HepG2 (cell line): ENCODE results near the gene RNASE8. TPM values are rescaled to one million over a fixed set of nuclear protein-coding genes. Genes with fewer than 3 reads are reported as not detected.
A peak's percentile ranks its signal among the peaks of the same experiment; 100 is the strongest.

ENCODE experiments used
- MEF2D ChIP-seq: sonication (generic); formaldehyde crosslinking; IDR thresholded peaks from 2 replicates; pipeline ENCODE4 v1.5.1; 2020; ENCODE audit warnings: mild to moderate bottlenecking, missing genetic modification reagents
- MEIS1 ChIP-seq: sonication (generic); formaldehyde crosslinking; IDR thresholded peaks from 2 replicates; pipeline ENCODE4 v1.9.0; 2021; ENCODE audit warnings: mild to moderate bottlenecking, missing genetic modification reagents, moderate library complexity, borderline replicate concordance
- NBN ChIP-seq: fragments of 450-650 bp; conservative IDR thresholded peaks from 2 replicates; pipeline ENCODE4 v1.6.1; 2017
- SMYD3 ChIP-seq: sonication (generic); formaldehyde crosslinking; IDR thresholded peaks from 2 replicates; pipeline ENCODE4 v1.8.1; 2023; ENCODE audit warnings: mild to moderate bottlenecking, missing genetic modification reagents
- SRF ChIP-seq: IDR thresholded peaks from 2 replicates; pipeline ENCODE4 v1.6.1; 2011; ENCODE audit warnings: mild to moderate bottlenecking, low read depth, low read length, moderate library complexity
- TCF7 ChIP-seq: sonication (generic); IDR thresholded peaks from 2 replicates; pipeline ENCODE4 v1.6.1; 2016; ENCODE audit warnings: antibody characterized with exemption, low read depth
- ZNF431 ChIP-seq: sonication (generic); formaldehyde crosslinking; IDR thresholded peaks from 2 replicates; pipeline ENCODE4 v1.9.0; 2022; ENCODE audit warnings: missing genetic modification reagents, low read depth, mild to moderate bottlenecking, borderline replicate concordance
- ZNF737 ChIP-seq: sonication (generic); formaldehyde crosslinking; IDR thresholded peaks from 2 replicates; pipeline ENCODE4 v1.5.0; 2020; ENCODE audit warnings: missing genetic modification reagents, mild to moderate bottlenecking, borderline replicate concordance
- polyA plus RNA-seq, 8 experiments: library from polyadenylated mRNA; depleted of rRNA in 3 of 8; stranded (reverse) in 7 of 8; unstranded in 1 of 8; fragments of >200 nt; fragmentation: Illumina TruSeq in 4 of 8; extraction: Trizol in 4 of 8; gene quantifications; 2 replicates each; pipeline versions ENCODE4 v1.2.1 to v1.2.3, GENCODE V29; 2011 to 2016; ENCODE audit warnings: low read depth in 4 of 8, missing spikeins in 1 of 8, mixed read lengths in 1 of 8; ENCODE audit not compliant: insufficient read depth in 1 of 8
- total RNA-seq, 5 experiments: library from RNA; depleted of rRNA; stranded (reverse); fragments of >200 nt; fragmentation: Illumina TruSeq; extraction: Trizol; gene quantifications; 2 replicates each; pipeline ENCODE4 v1.2.3, GENCODE V29; 2016; ENCODE audit warnings: low read depth in 1 of 5
- TF ChIP-seq, protein P1 (sequence below): sonication (generic); formaldehyde crosslinking; IDR thresholded peaks from 2 replicates; pipeline ENCODE4 v1.4.0; 2020; ENCODE audit warnings: missing genetic modification reagents, borderline replicate concordance
- TF ChIP-seq, protein P2 (sequence below): IDR thresholded peaks from 2 replicates; pipeline ENCODE4 v1.6.1; 2016; ENCODE audit warnings: control low read depth
- TF ChIP-seq, protein P3 (sequence below): sonication (generic); formaldehyde crosslinking; IDR thresholded peaks from 2 replicates; pipeline ENCODE4 v1.8.1; 2023; ENCODE audit warnings: missing genetic modification reagents, mild to moderate bottlenecking, borderline replicate concordance
- TF ChIP-seq, protein P4 (sequence below): sonication (generic); formaldehyde crosslinking; IDR thresholded peaks from 2 replicates; pipeline ENCODE4 v1.8.0; 2022; ENCODE audit warnings: mild to moderate bottlenecking, missing genetic modification reagents; ENCODE audit not compliant: insufficient replicate concordance
- TF ChIP-seq, protein P5 (sequence below): sonication (generic); formaldehyde crosslinking; IDR thresholded peaks from 2 replicates; pipeline ENCODE4; 2020; ENCODE audit warnings: missing genetic modification reagents, mild to moderate bottlenecking, borderline replicate concordance
- TF ChIP-seq, protein P6 (sequence below): sonication (generic); formaldehyde crosslinking; IDR thresholded peaks from 2 replicates; pipeline ENCODE4 v1.5.0; 2020; ENCODE audit warnings: missing genetic modification reagents

The RNASE8 gene
- total and polyA plus RNA-seq, 2 of the 13 experiments (the other 11 are each of a cell fraction or from before 2014, with no cell fraction given): not detected

DNA sequence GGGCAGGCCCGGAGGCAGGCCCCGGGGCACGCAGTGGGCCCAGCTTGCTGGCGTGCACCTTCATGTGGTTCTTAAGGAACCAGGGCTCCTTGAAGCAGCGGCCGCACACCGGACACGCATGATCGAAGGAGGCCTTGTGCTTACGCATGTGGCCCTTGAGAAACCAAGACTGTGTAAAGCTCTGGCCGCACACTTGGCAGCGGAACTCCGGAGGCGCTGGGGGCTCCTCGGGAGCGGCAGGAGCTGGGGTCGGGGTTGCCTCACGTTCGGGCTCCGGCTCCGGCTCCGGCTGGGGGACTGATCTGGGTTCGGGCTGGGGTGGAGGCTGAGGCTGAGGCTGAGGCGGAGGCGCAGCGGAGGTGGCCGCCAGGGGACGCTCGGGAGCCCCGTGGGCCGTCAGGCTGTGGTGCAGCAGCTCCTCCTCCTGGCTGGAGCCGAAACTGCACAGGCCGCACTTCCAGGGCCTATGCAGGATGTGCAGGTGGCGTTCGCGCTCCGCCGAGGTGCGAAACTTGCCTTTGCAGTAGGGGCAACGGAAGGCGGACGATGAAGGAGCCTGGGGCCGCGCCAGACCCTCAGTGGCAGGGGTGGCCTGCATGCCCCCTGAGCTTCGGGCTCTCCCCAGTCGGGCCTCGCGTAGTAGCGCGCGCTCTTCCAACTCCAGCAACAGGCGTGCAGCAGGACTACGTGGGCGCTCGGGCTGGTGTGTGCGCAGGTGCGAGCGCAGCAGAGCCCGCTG is 34.8 kb downstream of the RNASE8 start (continued):
- TF ChIP-seq, protein P1, sequence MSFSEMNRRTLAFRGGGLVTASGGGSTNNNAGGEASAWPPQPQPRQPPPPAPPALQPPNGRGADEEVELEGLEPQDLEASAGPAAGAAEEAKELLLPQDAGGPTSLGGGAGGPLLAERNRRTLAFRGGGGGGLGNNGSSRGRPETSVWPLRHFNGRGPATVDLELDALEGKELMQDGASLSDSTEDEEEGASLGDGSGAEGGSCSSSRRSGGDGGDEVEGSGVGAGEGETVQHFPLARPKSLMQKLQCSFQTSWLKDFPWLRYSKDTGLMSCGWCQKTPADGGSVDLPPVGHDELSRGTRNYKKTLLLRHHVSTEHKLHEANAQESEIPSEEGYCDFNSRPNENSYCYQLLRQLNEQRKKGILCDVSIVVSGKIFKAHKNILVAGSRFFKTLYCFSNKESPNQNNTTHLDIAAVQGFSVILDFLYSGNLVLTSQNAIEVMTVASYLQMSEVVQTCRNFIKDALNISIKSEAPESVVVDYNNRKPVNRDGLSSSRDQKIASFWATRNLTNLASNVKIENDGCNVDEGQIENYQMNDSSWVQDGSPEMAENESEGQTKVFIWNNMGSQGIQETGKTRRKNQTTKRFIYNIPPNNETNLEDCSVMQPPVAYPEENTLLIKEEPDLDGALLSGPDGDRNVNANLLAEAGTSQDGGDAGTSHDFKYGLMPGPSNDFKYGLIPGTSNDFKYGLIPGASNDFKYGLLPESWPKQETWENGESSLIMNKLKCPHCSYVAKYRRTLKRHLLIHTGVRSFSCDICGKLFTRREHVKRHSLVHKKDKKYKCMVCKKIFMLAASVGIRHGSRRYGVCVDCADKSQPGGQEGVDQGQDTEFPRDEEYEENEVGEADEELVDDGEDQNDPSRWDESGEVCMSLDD (CRISPR knock-in tag): no peak
- TF ChIP-seq MEIS1 (CRISPR knock-in tag) (peak; percentile 89; the same call in 1 of the 2 replicates), MEF2D (CRISPR knock-in tag) (peak; percentile 87), ZNF431 (CRISPR knock-in tag) (0 out of 2 replicates have a peak, but pooled peaks have one; percentile 11), TCF7 (no peak), SRF (no peak), SMYD3 (CRISPR knock-in tag) (0 out of 2 replicates have a peak, but pooled peaks have one; percentile 28), ZNF737 (CRISPR knock-in tag) (peak; percentile 77; the same call in 1 of the 2 replicates), NBN (no peak)
- TF ChIP-seq, protein P2, sequence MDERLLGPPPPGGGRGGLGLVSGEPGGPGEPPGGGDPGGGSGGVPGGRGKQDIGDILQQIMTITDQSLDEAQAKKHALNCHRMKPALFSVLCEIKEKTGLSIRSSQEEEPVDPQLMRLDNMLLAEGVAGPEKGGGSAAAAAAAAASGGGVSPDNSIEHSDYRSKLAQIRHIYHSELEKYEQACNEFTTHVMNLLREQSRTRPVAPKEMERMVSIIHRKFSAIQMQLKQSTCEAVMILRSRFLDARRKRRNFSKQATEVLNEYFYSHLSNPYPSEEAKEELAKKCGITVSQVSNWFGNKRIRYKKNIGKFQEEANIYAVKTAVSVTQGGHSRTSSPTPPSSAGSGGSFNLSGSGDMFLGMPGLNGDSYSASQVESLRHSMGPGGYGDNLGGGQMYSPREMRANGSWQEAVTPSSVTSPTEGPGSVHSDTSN (CRISPR knock-in tag): no peak
- TF ChIP-seq, protein P3, sequence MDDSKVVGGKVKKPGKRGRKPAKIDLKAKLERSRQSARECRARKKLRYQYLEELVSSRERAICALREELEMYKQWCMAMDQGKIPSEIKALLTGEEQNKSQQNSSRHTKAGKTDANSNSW (CRISPR knock-in tag): peak; percentile 35; the same call in 1 of the 2 replicates
- TF ChIP-seq, protein P4, sequence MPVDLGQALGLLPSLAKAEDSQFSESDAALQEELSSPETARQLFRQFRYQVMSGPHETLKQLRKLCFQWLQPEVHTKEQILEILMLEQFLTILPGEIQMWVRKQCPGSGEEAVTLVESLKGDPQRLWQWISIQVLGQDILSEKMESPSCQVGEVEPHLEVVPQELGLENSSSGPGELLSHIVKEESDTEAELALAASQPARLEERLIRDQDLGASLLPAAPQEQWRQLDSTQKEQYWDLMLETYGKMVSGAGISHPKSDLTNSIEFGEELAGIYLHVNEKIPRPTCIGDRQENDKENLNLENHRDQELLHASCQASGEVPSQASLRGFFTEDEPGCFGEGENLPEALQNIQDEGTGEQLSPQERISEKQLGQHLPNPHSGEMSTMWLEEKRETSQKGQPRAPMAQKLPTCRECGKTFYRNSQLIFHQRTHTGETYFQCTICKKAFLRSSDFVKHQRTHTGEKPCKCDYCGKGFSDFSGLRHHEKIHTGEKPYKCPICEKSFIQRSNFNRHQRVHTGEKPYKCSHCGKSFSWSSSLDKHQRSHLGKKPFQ (CRISPR knock-in tag): no peak
- TF ChIP-seq, protein P5, sequence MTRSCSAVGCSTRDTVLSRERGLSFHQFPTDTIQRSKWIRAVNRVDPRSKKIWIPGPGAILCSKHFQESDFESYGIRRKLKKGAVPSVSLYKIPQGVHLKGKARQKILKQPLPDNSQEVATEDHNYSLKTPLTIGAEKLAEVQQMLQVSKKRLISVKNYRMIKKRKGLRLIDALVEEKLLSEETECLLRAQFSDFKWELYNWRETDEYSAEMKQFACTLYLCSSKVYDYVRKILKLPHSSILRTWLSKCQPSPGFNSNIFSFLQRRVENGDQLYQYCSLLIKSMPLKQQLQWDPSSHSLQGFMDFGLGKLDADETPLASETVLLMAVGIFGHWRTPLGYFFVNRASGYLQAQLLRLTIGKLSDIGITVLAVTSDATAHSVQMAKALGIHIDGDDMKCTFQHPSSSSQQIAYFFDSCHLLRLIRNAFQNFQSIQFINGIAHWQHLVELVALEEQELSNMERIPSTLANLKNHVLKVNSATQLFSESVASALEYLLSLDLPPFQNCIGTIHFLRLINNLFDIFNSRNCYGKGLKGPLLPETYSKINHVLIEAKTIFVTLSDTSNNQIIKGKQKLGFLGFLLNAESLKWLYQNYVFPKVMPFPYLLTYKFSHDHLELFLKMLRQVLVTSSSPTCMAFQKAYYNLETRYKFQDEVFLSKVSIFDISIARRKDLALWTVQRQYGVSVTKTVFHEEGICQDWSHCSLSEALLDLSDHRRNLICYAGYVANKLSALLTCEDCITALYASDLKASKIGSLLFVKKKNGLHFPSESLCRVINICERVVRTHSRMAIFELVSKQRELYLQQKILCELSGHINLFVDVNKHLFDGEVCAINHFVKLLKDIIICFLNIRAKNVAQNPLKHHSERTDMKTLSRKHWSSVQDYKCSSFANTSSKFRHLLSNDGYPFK (CRISPR knock-in tag): peak; percentile 79; the same call in 1 of the 2 replicates
- TF ChIP-seq, protein P6, sequence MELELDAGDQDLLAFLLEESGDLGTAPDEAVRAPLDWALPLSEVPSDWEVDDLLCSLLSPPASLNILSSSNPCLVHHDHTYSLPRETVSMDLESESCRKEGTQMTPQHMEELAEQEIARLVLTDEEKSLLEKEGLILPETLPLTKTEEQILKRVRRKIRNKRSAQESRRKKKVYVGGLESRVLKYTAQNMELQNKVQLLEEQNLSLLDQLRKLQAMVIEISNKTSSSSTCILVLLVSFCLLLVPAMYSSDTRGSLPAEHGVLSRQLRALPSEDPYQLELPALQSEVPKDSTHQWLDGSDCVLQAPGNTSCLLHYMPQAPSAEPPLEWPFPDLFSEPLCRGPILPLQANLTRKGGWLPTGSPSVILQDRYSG (CRISPR knock-in tag): no peak
